ENCODE results near the gene WDR20.
"Not testable (repeated sequence)": the region's sequence is repeated elsewhere in the genome, so short reads cannot be mapped to it uniquely, and the experiment has no call there.

Gene WDR20

DNA sequence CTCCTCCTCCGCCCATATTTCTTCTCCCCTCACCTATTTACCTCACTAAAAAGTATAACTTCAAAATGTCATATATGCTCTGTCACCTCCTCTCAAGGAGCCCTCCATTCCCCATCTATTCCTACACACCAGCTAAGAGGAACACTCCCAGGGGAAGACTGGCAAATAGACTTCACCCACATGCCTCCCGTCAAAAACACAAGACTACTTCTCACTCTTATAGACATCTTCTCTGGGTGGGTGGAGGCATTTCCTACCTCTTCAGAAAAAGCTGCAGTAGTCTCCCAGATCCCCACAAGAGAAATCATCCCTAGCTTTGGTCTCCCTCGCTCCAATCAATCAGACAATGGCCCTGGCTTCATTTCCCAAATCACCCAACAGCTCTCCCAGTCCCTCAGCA lies 99.1 kb downstream of the WDR20 start:
- DNase-seq (ENCODE audit: low read depth): no peak

DNA sequence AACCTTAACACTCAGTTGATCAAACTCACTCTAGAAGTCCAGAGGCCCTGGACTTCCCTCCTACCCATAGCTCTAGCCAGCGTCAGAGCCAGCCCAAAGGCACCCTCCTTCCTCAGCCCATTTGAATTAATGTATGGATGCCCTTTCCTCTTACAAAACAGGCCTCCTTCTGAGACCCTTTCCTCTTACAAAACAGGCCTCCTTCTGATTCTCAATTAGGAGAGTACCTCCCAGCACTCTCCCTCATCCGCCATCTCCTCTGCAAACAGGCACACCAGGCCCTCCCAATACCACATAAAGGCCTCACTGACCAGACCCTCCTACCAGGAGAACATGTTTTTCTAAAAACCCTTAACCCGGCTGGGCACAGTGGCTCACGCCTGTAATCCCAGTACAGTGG lies 99.5 kb downstream of the WDR20 start:
- no peak for DNase-seq (ENCODE audit: low read depth)

DNA sequence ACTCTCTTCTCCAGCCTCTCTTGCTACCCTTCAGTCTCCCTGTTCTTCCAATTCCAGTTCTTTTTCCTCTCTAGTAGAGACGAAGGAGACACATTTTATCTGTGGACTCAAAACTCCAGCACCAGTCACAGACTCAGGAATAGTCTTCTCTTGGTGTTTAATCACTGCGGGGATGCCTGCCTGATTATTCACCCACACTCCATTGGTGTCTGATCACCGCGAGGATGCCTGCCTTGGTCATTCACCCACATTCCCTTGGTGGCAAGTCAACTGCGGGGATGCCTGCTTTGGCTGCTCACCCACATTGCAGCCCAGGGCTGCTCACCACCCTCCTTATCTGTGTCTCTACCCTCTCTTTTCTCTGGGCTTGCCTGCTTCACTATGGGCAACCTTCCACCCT lies 100.8 kb downstream of the WDR20 start:
- DNase-seq (ENCODE audit: low read depth): not testable (repeated sequence)

DNA sequence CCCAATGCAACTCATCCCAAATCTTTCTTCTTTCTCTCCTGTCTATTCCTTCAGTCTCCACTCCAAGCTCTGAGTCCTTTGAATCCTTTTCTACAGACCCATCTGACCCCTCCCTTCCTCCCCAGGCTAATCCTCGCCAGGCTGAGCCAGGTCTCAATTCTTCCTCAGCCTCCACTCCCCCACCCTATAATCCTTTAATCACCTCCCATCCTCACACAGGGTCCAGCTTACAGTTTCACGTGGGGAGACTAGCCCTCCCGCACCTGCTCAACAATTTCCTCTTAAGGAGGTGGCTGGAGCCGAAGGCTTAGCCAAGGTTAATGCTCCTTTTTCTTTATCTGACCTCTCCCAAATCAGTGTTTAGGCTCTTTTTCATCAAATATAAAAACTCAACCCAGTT lies 101.5 kb downstream of the WDR20 start:
- no peak for DNase-seq (ENCODE audit: low read depth)

DNA sequence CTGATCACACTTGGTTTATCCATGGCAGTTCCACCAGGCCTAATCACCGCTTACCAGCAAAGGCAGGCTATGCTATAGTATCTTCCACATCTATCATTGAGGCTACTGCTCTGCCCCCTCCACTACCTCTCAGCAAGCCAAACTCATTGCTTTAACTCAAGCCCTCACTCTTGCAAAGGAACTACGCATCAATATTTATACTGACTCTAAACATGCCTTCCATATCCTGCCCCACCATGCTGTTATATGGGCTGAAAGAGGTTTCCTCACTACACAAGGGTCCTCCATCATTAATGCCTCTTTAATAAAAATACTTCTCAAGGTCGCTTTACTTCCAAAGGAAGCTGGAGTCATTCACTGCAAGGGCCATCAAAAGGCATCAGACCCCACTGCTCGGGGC lies 104.1 kb downstream of the WDR20 start:
- not testable (repeated sequence) for DNase-seq (ENCODE audit: low read depth)

DNA sequence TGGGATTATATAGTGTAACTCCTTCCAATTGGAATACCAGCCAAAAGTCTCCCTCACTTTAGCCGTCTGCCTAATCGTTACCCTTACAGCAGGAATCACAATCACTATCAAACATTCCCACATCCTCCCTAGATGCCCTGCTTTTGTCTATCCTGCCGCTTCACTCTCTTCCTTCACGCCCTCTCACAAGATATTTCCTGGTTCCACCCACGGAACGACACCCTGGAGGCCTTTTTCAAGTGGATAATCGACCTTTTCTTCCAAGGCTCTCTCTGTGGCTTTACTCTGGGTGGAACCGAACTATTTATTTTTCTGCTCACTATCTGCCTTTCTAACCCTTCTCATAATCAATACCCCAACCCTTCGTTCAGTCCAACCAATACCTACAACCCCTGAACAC lies 106.4 kb downstream of the WDR20 start:
- no peak for DNase-seq (ENCODE audit: low read depth)

DNA sequence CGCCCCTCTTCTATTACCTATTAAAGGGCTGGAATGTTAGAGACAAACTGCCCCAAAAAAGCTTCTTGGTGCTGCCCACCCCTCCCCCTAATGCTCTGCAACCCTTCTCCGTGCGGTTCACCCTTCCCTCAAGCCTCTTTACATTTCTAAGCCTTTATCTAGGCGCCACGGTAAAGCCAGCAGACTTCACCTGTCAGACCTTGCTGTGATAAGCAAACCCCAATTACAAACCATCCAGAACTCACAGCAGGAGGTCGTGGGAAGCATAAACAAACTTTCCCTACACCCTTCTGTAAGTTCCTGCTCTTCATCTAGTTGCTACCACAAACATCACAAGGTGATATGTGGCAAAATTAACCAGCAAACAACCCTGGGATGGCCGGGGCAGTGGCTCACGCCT lies 108.4 kb downstream of the WDR20 start:
- DNase-seq (ENCODE audit: low read depth): no peak

DNA sequence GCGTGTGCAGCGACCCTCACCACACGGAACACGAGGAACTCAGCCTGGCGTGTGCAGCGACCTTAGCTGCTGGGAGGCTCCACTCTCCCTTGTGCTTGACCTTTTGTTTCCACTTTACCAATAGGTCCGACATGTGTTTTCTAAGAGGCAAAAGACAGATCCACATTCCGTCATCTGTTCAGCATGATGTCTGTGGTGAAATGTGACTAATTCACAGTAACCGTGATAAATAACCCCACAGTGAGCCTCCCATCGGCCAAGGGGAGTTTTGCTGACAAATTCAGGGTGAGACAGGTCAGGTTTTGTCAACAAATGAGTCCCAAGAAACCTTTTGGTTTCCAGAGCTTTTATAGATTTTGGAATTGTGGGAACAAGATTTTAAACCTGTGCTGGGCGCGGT lies 109.3 kb downstream of the WDR20 start:
- DNase-seq (ENCODE audit: low read depth): no peak

DNA sequence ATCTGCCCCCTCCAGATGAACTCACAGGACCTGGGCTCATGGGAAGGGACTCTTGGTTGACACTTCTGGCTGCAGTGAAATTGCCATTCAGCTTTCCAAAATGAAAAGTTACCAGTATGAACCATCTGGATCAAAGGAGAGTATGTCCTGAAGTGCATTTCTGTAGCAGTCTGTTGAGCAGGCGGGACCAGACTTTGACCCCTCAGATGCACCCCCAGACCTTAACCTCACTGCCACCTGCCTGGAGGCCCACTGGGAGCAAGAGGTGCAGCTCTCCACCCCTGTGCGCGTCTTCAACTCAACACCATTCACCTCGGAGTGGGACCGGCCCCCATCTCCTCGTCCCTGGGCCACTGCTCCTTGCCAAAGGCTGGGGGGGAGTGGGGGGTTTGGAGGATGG lies 110.3 kb downstream of the WDR20 start:
- no peak for DNase-seq (ENCODE audit: low read depth)

DNA sequence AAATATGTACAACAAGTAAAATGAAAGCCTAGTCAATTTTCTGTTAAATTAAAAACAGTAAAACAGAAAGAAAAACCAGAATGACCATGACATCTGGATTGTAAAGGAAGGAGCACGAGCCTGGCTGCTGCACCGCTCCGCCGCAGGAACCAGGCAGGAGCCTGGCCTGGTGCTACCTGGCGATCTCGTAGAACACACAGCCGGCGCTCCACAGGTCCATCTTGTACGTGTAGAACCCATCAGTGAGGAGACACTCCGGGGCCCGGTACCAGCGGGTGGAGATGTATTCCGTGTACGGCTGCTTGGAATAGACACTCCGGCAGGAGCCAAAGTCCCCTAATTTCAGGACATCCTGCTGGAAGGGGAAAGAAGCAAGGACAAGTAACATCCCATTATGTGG lies 110.9 kb downstream of the WDR20 start:
- no peak for DNase-seq (ENCODE audit: low read depth)

DNA sequence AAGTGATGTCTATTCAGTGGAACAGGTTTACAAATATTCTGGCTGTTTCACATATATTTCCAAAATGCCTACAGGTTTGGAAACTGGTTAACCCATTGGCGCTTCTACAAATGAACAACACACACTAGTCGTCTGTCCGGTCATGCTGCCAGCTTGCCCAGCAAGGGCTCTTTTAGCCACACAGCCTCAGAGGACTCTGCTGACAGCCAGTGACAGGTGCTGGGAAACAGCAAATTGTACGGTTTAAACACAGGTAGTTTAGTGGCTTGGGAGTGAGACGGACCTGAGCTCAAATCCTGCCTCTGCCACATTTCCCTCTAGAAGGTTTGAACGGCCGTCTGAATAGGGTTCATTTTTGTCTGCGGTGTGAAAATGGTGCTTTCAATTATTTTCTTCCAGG lies 111.5 kb downstream of the WDR20 start:
- DNase-seq (ENCODE audit: low read depth): no peak

DNA sequence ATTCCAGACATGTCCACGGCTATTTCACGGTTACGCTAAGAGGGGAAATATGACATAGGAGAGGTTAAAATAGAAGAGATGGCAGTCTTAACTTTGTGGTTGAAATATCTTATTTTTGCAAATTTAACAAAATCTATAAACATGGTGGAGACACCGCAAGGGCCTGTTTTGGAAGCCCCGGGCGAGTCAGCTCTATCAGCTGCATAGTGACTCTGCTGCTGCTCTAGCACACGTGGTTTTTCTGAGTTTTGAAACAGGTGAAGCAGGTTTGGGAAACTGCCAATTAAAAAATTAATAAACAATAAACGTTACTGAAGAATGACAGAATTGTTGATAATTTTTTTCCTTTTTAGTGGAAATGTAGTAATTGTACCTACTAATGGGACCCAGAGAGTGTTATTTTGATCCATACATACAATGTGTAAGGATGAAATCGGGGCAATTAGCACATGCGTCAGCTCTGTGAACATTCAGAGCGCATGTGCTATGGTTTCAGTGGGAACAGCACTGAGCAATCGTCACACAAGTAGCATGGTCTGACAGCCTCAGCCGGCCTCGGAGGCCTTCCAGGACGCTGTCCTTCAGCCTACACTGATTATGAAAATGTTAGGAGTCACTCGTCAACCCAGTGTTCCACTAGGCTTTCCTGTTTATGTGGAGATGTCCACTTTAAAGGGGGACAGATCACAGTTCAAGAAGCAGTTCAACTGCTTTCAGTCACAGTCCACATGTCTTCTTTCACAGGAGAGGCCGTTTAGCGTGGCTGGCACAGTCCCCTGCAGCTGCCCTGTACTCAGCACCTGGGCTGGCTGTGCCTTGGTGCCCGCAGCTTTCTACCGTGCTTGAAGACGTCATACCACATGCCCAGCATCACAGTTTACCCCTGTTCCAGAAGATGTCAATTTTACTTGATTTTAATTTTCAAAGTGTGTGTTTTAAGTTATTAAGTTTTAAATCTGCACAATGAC lies 113.4 kb downstream of the WDR20 start:
- no peak for DNase-seq (ENCODE audit: low read depth)

DNA sequence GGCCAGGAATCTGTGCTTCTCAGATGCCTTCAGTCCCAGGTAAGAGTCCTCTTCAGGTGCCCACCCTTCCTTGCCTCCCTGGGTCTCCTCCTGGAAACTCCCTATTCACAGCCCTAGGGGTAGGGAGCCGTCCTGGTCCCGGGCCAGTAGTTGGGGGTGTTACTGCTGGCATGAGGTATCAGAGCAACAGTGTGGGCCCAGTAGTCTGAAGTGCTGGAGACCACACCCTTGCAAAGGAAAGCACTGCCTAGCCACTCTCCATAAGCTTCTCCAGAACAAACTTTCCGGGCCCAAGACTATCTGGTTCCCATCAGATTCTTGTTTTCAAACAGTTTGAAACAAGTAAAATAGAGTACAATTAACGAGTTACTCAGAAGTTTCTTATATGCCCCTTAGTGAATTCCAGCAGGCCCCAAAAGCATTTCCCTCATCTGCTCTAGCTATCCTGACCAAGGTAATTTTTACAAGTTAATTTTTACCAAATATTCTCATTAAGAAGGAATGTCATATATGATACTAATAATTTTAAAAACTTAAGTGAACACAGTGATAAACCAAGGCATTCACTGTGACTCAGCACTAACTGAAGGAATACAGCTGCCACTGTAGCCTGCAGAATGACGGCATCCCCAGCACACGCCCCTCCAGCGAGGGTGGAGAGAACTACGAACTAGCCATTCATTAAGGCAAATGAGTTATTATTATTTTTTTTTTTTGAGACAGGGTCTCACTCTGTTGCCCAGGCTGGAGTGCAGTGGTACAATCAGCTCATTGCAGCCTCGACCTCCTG lies 115.9 kb downstream of the WDR20 start:
- DNase-seq (ENCODE audit: low read depth): no peak

DNA sequence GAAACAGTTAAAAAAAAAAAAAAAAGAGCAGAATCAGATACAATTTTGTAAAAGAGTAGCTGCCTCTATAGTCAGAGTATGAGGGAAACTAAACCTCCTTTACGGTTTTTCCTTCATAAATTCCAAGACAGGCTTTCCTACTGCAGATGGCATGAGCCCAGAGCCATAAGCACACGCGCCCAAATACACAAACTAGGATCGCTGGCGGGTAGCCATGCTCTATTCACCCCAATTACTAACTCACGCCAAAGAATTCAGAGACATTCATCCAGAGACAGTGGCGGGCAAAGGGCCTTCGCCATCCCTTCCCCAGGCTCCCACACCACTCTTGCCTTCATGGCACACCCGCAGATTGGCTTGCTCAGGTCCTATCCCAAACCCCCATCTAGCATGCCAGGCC lies 117.0 kb downstream of the WDR20 start:
- DNase-seq (ENCODE audit: low read depth): no peak

DNA sequence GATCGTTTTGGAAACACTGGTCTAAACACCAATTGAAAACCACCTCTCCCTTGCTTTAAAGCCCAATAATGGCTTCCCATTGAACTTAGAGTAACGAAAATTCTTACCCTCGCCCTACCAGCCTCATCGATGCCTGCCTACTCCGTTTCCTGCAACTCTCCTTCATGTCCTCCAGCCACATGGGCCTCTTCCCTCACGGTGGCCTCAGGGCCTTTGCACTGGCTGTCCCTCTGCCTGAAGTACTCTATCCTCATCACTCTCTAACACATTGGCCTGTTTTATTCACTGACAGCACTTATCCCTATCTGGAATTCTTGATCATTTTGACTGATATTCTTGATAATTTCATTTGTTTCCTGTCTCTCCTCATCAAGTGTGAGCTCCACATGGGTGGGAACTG lies 118.4 kb downstream of the WDR20 start:
- DNase-seq (ENCODE audit: low read depth): no peak

Measured in CMK (cell line).